Thoracic aorta (tissue), 2 donors: ENCODE results near the gene GABRE. TPM values are rescaled to one million over a fixed set of nuclear protein-coding genes. Genes with fewer than 3 reads are reported as not detected.
A peak's percentile ranks its signal among the peaks of the same experiment; 100 is the strongest.

Experiments
- ATAC-seq: fragments of 150-250 bp; one replicate; pipeline ENCODE4 v1.8.0; 2017; ENCODE audit warnings: low read depth; ENCODE audit not compliant: insufficient number of reproducible peaks, low FRiP score
- DNase-seq: peaks from one replicate; pipeline ENCODE4 v3.0.0-alpha.2; 2020; ENCODE audit warnings: low spot score
- H3K27ac ChIP-seq, 2 donors: fragments of 200-600 bp; sonication (generic); 1 replicate in 1 of 2; 2 replicates in 1 of 2; pipeline ENCODE4 v1.5.1; 2016; ENCODE audit warnings: mild to moderate bottlenecking in 2 of 2, moderate library complexity in 2 of 2
- H3K27me3 ChIP-seq: fragments of 200-600 bp; sonication (generic); replicated peaks from 2 replicates; pipeline ENCODE4 v1.6.0; 2016; ENCODE audit warnings: mild to moderate bottlenecking; ENCODE audit not compliant: insufficient read depth
- H3K36me3 ChIP-seq: fragments of 200-600 bp; sonication (generic); one replicate; pipeline ENCODE4 v1.5.1; 2016
- H3K4me1 ChIP-seq, 2 donors: fragments of 200-600 bp; sonication (generic); 1 replicate in 1 of 2; 2 replicates in 1 of 2; pipeline versions ENCODE4 v1.5.1 to v1.6.0; 2016; ENCODE audit warnings: low read depth in 2 of 2, mild to moderate bottlenecking in 1 of 2; ENCODE audit not compliant: control insufficient read depth in 1 of 2
- H3K4me3 ChIP-seq: fragments of 200-600 bp; sonication (generic); 2 replicates; pipeline ENCODE4 v1.5.1; 2016; ENCODE audit warnings: mild to moderate bottlenecking
- H3K9me3 ChIP-seq: fragments of 200-600 bp; sonication (generic); 2 replicates; pipeline ENCODE4 v1.5.1; 2016
- CTCF ChIP-seq: fragments of 200-600 bp; sonication (generic); IDR thresholded peaks from one replicate; pipeline ENCODE4 v1.5.1; 2019; ENCODE audit warnings: antibody characterized with exemption
- total RNA-seq, 2 donors: library from RNA; depleted of rRNA; stranded (reverse); fragments of >200 nt; gene quantifications; one replicate each; pipeline versions ENCODE4 v1.1.0 to v1.2.3, GENCODE V29; 2016

The GABRE gene
- total RNA-seq, 2 donors from 2014 or later: 40.9 to 286 TPM

GRCh38 chrX:151977923-151978322, 3.4 kb upstream of the GABRE start:
- H3K27ac ChIP-seq: no peak overlapping the region
- no peak for DNase-seq
- ATAC-seq: no peak
- H3K36me3 ChIP-seq: no peaks in the 10 kb centered on the region
- no peak for TF ChIP-seq CTCF
- no peaks in the 10 kb centered on the region for H3K27me3 ChIP-seq
- H3K4me1 ChIP-seq: peaks cover 0 to 11% of the 10 kb centered on the region in 2 donors
- no peak overlapping the region for H3K4me3 ChIP-seq
- no peaks in the 10 kb centered on the region for H3K9me3 ChIP-seq

GRCh38 chrX:151977009-151977408, 2.5 kb upstream of the GABRE start:
- Histone ChIP-seq H3K4me1 (peaks cover 0 to 9% of the 10 kb centered on the region in 2 donors), H3K27ac (no peak overlapping the region)
- no peak for TF ChIP-seq CTCF

GRCh38 chrX:151975736-151976275, 1.3 kb upstream of the GABRE start:
- Histone ChIP-seq H3K9me3 (no peaks in the 10 kb centered on the region), H3K27ac (no peak overlapping the region), H3K4me1 (peaks cover 0 to 6% of the 10 kb centered on the region in 2 donors), H3K27me3 (no peaks in the 10 kb centered on the region), H3K4me3 (no peak overlapping the region), H3K36me3 (no peaks in the 10 kb centered on the region)
- no peak for TF ChIP-seq CTCF
- ATAC-seq (no peak), DNase-seq (no peak)

More at GRCh38 chrX:151977009-151977408, 2.5 kb upstream of the GABRE start:
- Histone ChIP-seq H3K9me3 (no peaks in the 10 kb centered on the region), H3K4me3 (no peak overlapping the region), H3K27me3 (no peaks in the 10 kb centered on the region), H3K36me3 (no peaks in the 10 kb centered on the region)
- DNase-seq: no peak
- no peak for ATAC-seq

- Histone ChIP-seq H3K4me1 (peaks cover 0 to 8% of the 10 kb centered on the region in 2 donors), H3K9me3 (no peaks in the 10 kb centered on the region), H3K27ac (peak overlapping the region in 1 of 2 donors; percentile 80), H3K4me3 (peak overlapping the region; percentile 80), H3K27me3 (no peaks in the 10 kb centered on the region), H3K36me3 (no peaks in the 10 kb centered on the region)
- no peak for DNase-seq
- no peak for ATAC-seq
- no peak for TF ChIP-seq CTCF
Observed at GRCh38 chrX:151975228-151975593, 735 bp upstream of the GABRE start.

- H3K27me3 ChIP-seq: no peaks in the 10 kb centered on the region
- H3K4me3 ChIP-seq: peak overlapping the region; percentile 80
- H3K9me3 ChIP-seq: no peaks in the 10 kb centered on the region
- peak; percentile 27 for ATAC-seq
- DNase-seq: peak; percentile 3
- peaks cover 0 to 11% of the 10 kb centered on the region in 2 donors for H3K4me1 ChIP-seq
- peak overlapping the region; percentile 50 to 80 for H3K27ac ChIP-seq
- H3K36me3 ChIP-seq: no peaks in the 10 kb centered on the region
- TF ChIP-seq CTCF: no peak
Observed at GRCh38 chrX:151973851-151974335, 583 bp downstream of the GABRE start.
